NCI-H1048 (cell line): ENCODE results near the gene TMEM9.
"Not testable (repeated sequence)": the region's sequence is repeated elsewhere in the genome, so short reads cannot be mapped to it uniquely, and the experiment has no call there.

Experiments
- DNase-seq: peaks from one replicate; lab custom pipeline; 2025; lab: John Stamatoyannopoulos, UW

The TMEM9 gene

GRCh38 chr1:201172999-201173610 is 18.8 kb upstream of the TMEM9 start:
- no peak for DNase-seq

DNA sequence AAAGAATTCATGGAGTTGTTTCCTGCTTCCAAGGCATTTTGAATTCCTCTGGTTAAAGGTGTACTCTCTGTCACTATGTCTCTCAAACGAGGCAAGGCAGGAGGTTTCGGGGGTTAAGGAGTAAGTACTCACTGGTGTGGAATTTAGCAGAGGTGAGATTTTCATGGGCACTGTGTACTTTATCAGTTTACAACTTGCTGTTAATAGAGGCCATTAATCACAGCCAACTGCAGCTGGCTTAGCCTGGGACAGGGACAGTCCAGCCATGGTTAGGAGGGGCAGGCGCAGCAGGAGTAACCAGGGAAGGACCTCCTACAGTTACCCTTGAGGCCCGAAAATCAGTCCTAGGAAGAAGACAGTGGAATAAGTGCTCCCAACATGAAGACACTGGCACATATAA is 18.1 kb upstream of the TMEM9 start:
- DNase-seq: no peak

- DNase-seq: peak; percentile 35
Measured at GRCh38 chr1:201171063-201172036, 17.1 kb upstream of the TMEM9 start.

- DNase-seq: peak; percentile 95
Measured at GRCh38 chr1:201170533-201171062, 16.3 kb upstream of the TMEM9 start.

- no peak for DNase-seq
Measured at GRCh38 chr1:201169971-201170532, 15.8 kb upstream of the TMEM9 start.

DNA sequence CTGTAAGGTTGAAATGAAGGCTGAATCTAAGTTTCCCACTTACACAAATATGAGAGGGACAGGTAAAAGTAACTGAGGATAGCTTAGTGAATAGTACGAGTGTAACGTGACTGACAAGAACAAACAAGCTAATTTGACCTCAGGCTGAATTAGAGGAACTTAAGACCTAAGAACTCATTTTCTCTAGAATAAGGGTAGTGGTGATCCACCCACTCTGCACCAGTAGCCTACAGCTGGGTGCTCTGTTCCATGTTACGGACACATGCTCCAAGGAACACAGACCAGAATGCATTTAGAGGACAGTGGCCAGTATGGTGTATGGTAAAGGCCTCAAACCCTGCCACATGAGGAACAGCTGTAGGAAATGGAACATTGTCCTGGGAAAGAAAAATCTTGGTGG is 14.9 kb upstream of the TMEM9 start:
- no peak for DNase-seq

DNA sequence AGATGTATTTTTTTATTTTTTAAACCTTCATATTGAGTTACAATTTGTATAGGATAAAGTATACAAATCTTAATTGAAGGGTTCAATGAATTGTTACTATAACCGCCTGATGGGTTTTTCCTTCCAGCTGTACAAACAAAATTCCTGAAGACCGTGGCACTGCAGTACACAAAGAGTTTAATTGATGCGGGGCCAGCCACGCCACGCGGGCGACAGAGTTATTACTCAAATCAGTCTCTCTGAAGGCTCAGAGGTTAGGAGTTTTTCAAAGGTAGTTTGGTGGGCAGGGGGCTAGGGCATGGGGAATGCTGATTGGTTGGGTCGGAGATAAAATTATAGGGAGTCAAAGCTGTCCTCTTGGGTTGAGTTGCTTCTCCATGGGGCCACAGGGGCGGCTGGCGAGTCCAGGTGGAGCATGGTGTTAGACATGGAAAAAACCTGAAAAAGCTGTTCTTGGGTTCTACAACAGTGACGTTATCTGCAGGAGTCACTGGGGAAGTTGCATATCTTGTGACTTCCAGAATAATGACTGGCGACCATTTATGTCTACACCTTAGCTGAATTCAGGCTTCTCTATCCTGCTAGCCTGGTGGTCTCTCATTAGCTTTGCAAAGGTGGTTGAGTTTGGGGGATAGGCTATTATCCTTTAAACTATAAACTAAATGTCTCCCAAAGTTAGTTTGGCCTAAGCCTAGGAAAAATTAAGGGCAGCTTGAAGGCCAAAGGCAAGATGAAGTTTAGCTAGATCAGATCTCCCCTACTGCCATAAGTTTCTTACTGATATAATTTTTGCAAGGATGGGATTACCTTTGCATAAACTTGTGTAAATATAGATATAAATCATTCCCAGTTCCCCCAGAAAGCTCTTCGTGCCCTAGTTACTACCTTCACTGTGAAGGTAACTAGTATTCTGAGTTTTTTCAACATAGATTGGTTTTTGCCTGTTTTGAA is 13.0 kb upstream of the TMEM9 start:
- DNase-seq: no peak

DNA sequence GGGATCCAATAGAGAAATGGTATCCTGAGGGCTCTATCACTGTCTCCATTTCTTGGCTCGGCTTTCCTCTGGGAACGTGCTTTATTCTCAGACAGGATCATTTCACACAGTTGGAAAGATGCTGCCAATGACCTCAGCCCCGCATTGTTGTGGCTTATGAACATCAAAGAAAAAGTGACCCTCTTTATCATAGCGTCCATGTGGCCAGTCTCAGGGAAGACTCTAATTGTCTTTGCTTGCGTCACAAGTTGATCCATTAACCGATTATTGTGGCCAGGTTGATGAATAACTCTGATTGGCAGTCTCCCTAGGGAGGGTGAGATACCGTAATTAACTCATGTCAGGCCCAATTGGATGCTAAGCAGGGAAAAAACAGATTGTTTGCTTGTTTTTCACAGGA is 10.4 kb upstream of the TMEM9 start:
- no peak for DNase-seq

- DNase-seq: no peak
Measured at GRCh38 chr1:201163707-201164106, 9.4 kb upstream of the TMEM9 start.

DNA sequence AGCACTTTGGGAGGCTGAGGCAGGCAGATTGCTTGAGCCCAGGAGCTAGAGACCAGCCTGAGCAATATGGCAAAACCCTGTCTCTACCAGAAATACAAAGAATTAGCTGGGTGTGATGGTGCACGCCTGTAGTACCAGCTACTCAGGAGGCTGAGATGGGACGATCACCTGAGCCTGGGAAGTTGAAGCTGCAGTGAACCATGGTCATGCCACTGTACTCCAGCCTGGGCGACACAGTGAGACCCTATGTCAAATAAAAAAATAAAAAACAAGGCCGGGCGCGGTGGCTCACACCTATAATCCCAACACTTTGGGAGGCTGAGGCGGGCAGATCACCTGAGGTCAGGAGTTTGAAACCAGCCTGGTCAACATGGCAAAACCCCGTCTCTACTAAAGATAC is 8.8 kb upstream of the TMEM9 start:
- DNase-seq: not testable (repeated sequence)

- no peak for DNase-seq
Measured at GRCh38 chr1:201157949-201158348, 3.7 kb upstream of the TMEM9 start.

- DNase-seq: no peak
Measured at GRCh38 chr1:201156819-201157218, 2.5 kb upstream of the TMEM9 start.

DNA sequence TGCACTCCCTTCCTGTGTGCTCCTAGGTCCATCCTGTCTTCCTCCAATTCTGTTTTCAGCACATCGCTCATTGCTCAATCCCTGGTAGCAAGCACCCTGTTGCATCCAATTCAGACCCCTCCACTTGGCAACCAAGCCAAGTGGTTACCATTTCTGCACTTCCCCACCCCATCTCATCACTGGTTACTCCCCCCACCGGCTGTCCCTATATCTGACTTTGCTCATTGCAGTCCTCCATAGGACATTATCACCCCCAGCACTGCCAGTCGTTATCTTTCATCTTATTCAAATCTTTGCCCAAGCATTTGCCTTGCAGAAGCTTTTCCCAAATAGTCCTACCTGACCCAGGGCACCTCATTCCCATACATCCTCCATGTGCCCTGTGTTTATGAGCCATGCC is 2.1 kb upstream of the TMEM9 start:
- DNase-seq: no peak

DNA sequence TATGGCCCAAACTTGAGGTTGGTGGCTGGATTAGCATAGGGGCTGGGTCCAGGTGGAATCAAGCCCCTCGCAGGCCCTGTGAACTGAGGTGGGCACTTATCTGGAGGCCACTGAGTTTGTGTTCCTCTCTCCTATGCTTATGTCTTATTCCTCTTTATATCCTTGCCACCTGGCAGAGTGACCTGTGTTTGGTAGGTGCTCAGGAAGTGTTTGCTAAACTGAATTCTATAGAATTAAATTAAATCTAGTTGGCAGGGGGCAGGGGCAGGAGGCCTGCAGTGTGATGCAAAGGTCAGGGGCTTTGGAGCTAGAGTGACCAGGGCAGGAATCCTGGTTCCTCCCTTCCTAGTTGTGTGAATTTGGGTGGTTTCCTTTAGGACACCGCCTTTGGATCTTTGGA is 1.1 kb upstream of the TMEM9 start:
- DNase-seq: no peak

- DNase-seq: peak; percentile 67
Measured at GRCh38 chr1:201153474-201154388, 543 bp downstream of the TMEM9 start.

GRCh38 chr1:201149400-201149799 is 4.9 kb downstream of the TMEM9 start:
- DNase-seq: peak; percentile 50

- DNase-seq: no peak
Measured at GRCh38 chr1:201147396-201148015, 6.8 kb downstream of the TMEM9 start.

DNA sequence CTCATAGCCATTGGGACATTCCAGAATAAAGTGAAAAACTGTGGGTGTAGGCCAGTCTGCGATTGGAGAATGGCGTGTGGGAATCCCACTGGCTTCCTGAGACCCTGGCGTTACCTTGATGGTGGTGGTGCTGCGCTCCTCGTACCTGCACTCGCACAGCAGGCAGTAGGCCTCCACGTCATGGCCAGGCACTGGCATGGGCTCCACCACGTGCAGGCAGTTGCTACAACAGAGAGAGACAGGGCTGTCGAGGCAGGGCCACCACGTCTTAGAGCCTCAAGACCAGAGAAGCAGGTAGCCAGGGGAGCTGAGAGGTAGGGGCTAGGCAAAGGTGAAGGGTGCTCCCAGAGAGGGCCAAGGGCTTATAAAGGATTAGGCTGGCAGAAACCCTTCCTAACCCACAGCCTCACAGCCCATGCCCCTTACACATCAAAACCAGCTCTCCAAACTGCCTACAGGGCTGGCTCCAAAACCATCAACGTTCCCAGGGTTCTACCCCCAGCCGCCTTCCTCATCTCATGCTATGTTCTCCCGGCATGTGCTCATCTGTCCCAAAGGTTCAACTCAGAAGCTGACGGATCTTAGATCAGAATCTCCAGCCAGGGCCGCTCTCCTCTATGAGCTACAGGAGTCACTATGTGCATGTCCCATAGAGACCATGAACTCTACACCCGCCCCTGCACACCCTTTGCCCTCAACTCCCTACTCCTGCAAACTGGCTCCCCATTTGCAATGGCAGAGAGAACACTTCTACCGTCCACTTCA is 7.5 kb downstream of the TMEM9 start:
- no peak for DNase-seq

- DNase-seq: no peak
Measured at GRCh38 chr1:201145816-201146215, 8.5 kb downstream of the TMEM9 start.
